HepG2 (cell line): ENCODE results near the gene ONECUT1. TPM values are rescaled to one million over a fixed set of nuclear protein-coding genes. Genes with fewer than 3 reads are reported as not detected.

Experiments used
- HNRNPH1 ChIP-seq: fragments of 200-400 bp; formaldehyde crosslinking; optimal IDR thresholded peaks from 2 replicates; pipeline ENCODE3; 2017; ENCODE audit warnings: mild to moderate bottlenecking, low read depth, low read length
- polyA plus RNA-seq, 8 experiments: library from polyadenylated mRNA; depleted of rRNA in 3 of 8; stranded (reverse) in 7 of 8; unstranded in 1 of 8; fragments of >200 nt; fragmentation: Illumina TruSeq in 4 of 8; extraction: Trizol in 4 of 8; gene quantifications; 2 replicates each; pipeline versions ENCODE4 v1.2.1 to v1.2.3, GENCODE V29; 2011 to 2016; ENCODE audit warnings: low read depth in 4 of 8, missing spikeins in 1 of 8, mixed read lengths in 1 of 8; ENCODE audit not compliant: insufficient read depth in 1 of 8
- total RNA-seq, 5 experiments: library from RNA; depleted of rRNA; stranded (reverse); fragments of >200 nt; fragmentation: Illumina TruSeq; extraction: Trizol; gene quantifications; 2 replicates each; pipeline ENCODE4 v1.2.3, GENCODE V29; 2016; ENCODE audit warnings: low read depth in 1 of 5
- TF ChIP-seq, protein P1 (sequence below), 2 experiments: fragments of 450-650 bp in 1 of 2; sonication (generic) in 1 of 2; formaldehyde crosslinking in 1 of 2; IDR thresholded peaks; 2 replicates each; pipeline versions ENCODE4 v1.6.1 to v1.8.0; 2016 to 2022; ENCODE audit warnings: antibody characterized with exemption in 1 of 2, mild to moderate bottlenecking in 1 of 2, missing genetic modification reagents in 1 of 2

The ONECUT1 gene
- total and polyA plus RNA-seq, 2 of the 13 experiments (the other 11 are each of a cell fraction or from before 2014, with no cell fraction given) = 3.5 to 9.1 TPM

DNA sequence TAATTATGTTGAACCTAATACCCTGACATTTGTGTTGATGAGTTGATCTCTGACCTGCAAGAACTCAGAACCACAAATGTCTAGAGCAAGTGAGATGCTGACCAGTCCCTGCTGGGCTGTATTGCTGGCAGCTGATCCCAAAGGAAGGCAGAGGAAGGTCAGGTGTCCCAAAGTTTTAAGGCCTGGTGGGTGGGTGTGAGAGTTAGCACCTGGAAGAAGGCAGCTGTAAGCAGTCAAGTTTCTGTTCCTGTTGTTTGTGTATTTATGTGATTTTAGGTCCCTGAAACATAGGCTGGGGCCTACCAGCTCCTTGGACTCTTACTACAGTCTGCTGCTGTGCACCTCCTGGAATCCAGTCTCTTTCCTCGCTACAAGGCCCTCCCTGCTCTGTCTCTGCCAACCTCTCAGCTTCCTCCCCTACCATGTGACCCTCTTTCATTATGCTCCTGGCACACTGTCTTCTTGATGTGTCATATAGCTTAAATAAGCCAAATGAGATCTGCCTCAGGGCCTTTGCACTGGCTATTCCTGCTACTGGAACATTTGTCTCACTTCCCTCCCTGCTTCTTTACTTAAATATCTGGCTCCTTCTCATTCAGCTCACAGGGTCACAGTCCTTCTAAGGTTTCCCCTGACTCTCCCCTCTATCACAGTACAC lies 80.0 kb downstream of the ONECUT1 start (continued):
- TF ChIP-seq, protein P1, sequence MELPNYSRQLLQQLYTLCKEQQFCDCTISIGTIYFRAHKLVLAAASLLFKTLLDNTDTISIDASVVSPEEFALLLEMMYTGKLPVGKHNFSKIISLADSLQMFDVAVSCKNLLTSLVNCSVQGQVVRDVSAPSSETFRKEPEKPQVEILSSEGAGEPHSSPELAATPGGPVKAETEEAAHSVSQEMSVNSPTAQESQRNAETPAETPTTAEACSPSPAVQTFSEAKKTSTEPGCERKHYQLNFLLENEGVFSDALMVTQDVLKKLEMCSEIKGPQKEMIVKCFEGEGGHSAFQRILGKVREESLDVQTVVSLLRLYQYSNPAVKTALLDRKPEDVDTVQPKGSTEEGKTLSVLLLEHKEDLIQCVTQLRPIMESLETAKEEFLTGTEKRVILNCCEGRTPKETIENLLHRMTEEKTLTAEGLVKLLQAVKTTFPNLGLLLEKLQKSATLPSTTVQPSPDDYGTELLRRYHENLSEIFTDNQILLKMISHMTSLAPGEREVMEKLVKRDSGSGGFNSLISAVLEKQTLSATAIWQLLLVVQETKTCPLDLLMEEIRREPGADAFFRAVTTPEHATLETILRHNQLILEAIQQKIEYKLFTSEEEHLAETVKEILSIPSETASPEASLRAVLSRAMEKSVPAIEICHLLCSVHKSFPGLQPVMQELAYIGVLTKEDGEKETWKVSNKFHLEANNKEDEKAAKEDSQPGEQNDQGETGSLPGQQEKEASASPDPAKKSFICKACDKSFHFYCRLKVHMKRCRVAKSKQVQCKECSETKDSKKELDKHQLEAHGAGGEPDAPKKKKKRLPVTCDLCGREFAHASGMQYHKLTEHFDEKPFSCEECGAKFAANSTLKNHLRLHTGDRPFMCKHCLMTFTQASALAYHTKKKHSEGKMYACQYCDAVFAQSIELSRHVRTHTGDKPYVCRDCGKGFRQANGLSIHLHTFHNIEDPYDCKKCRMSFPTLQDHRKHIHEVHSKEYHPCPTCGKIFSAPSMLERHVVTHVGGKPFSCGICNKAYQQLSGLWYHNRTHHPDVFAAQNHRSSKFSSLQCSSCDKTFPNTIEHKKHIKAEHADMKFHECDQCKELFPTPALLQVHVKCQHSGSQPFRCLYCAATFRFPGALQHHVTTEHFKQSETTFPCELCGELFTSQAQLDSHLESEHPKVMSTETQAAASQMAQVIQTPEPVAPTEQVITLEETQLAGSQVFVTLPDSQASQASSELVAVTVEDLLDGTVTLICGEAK (IDR thresholded peaks at IDR 0.05) = no peak
- TF ChIP-seq, protein P1 (CRISPR knock-in tag; IDR thresholded peaks at IDR 0.05) = no peak
- TF ChIP-seq HNRNPH1 = no peak
